Endothelial cell of umbilical vein (primary cell): ENCODE measurements around the gene SMAD9. TPM values are rescaled to one million over a fixed set of nuclear protein-coding genes. Genes with fewer than 3 reads are reported as not detected.

Experiments used
- BruUV-seq: library from RNA; stranded (reverse); fragments of 400-500 nt; replicated peaks from 2 replicates; lab custom pipeline; 2021; lab: Mats Ljungman, UMichigan
- CTCF ChIA-PET: fragments of 300-600, 350-600 bp; sonication (Branson Sonifier 250); formaldehyde crosslinking; loops from one replicate; lab custom pipeline; 2021; ENCODE audit warnings: antibody characterized with exemption, inconsistent platforms; lab: Charles Lee
- POLR2A ChIA-PET: fragments of 300-600, 350-600 bp; sonication (Branson Sonifier 250); formaldehyde crosslinking; loops from one replicate; lab custom pipeline; 2021; ENCODE audit warnings: antibody characterized with exemption, inconsistent platforms; lab: Charles Lee
- DNase-seq: peaks from one replicate; pipeline ENCODE4 v3.0.0-alpha.2; 2011; ENCODE audit warnings: low read depth, low spot score
- FAIRE-seq: peaks from 2 replicates; lab custom pipeline; 2011; peaks lifted over from hg19 to GRCh38; lab: Jason Lieb, UNC
- H2AFZ ChIP-seq: 2 replicates; pipeline ENCODE4 v1.6.0; 2012; ENCODE audit warnings: low read depth, low read length, control low read depth, inconsistent platforms
- H3K27ac ChIP-seq: 2 replicates; pipeline ENCODE4 v1.5.1; 2011; ENCODE audit warnings: low read depth, mild to moderate bottlenecking, control low read depth, low read length, moderate library complexity; ENCODE audit not compliant: insufficient read depth
- H3K27me3 ChIP-seq, 2 experiments: 2 replicates each; pipeline versions ENCODE4 v1.6.0 to v1.6.1; 2011; ENCODE audit warnings: low read length in 2 of 2, mixed read lengths in 1 of 2; ENCODE audit not compliant: control insufficient read depth in 2 of 2, insufficient read depth in 2 of 2
- H3K36me3 ChIP-seq, 2 experiments: 2 replicates in 1 of 2; 3 replicates in 1 of 2; pipeline ENCODE4 v1.5.1; 2011; ENCODE audit warnings: low read length in 2 of 2, mild to moderate bottlenecking in 1 of 2, moderate library complexity in 1 of 2; ENCODE audit not compliant: control insufficient read depth in 2 of 2, insufficient read depth in 2 of 2; ENCODE audit errors: extremely low read depth in 1 of 2
- H3K4me1 ChIP-seq: 3 replicates; pipeline ENCODE4 v1.5.1; 2011; ENCODE audit warnings: mild to moderate bottlenecking, low read length; ENCODE audit not compliant: control insufficient read depth, insufficient read depth; ENCODE audit errors: extremely low read depth
- H3K4me2 ChIP-seq: 2 replicates; pipeline ENCODE4 v1.6.1; 2011; ENCODE audit warnings: low read length, control low read depth, mixed read lengths; ENCODE audit not compliant: insufficient read depth
- H3K4me3 ChIP-seq, 3 experiments: fragments of 200-600 bp in 1 of 3; sonication (generic), shearing (Covaris generic) in 1 of 3; replicated peaks in 1 of 3; 2 replicates each; pipeline ENCODE4 v1.5.1; 2011 to 2016; ENCODE audit warnings: control low read depth in 3 of 3, low read length in 3 of 3, mild to moderate bottlenecking in 2 of 3, inconsistent platforms in 1 of 3, low read depth in 1 of 3, moderate library complexity in 1 of 3; ENCODE audit not compliant: insufficient read depth in 1 of 3
- H3K79me2 ChIP-seq: 2 replicates; pipeline ENCODE4 v1.6.0; 2012; ENCODE audit warnings: low read length, inconsistent platforms; ENCODE audit not compliant: control insufficient read depth, insufficient read depth
- H3K9ac ChIP-seq: replicated peaks from 2 replicates; pipeline ENCODE3; 2011; ENCODE audit warnings: low read length, control low read depth; ENCODE audit not compliant: insufficient read depth; ENCODE audit errors: extremely low read depth
- H3K9me1 ChIP-seq: replicated peaks from 3 replicates; pipeline ENCODE4 v1.6.0; 2011; ENCODE audit warnings: mild to moderate bottlenecking, low read length; ENCODE audit not compliant: control insufficient read depth, insufficient read depth; ENCODE audit errors: extremely low read depth
- H3K9me3 ChIP-seq: replicated peaks from 2 replicates; pipeline ENCODE4 v1.5.1; 2012; ENCODE audit warnings: low read length, inconsistent platforms; ENCODE audit not compliant: control insufficient read depth, insufficient read depth
- H4K20me1 ChIP-seq: replicated peaks from 2 replicates; pipeline ENCODE3; 2011; ENCODE audit warnings: mild to moderate bottlenecking, low read length; ENCODE audit not compliant: control insufficient read depth, insufficient read depth; ENCODE audit errors: extremely low read depth
- EZH2 ChIP-seq: IDR thresholded peaks from 2 replicates; pipeline ENCODE4 v1.6.1; 2012; ENCODE audit warnings: borderline replicate concordance, low read depth, mild to moderate bottlenecking, moderate library complexity, low read length, inconsistent platforms; ENCODE audit not compliant: severe bottlenecking
- FOS ChIP-seq: IDR thresholded peaks from 2 replicates; pipeline ENCODE4 v1.6.1; 2011; ENCODE audit warnings: mild to moderate bottlenecking, low read length, moderate library complexity, borderline replicate concordance; ENCODE audit not compliant: insufficient read depth
- GATA2 ChIP-seq: IDR thresholded peaks from 2 replicates; pipeline ENCODE4 v1.7.0; 2011; ENCODE audit warnings: low read depth, mild to moderate bottlenecking, moderate library complexity, mixed read lengths, low read length; ENCODE audit not compliant: insufficient read length, insufficient read depth
- JUN ChIP-seq: IDR thresholded peaks from 2 replicates; pipeline ENCODE4 v1.6.1; 2011; ENCODE audit warnings: borderline replicate concordance, low read depth; ENCODE audit not compliant: insufficient read length, insufficient read depth
- MYC ChIP-seq: IDR thresholded peaks from one replicate; pipeline ENCODE4 v1.6.1; 2011; ENCODE audit warnings: mild to moderate bottlenecking, low read depth, low read length
- POLR2A ChIP-seq: IDR thresholded peaks from 2 replicates; pipeline ENCODE4 v1.6.1; 2012; ENCODE audit warnings: low read depth, mild to moderate bottlenecking, control low read depth, low read length
- POLR2AphosphoS5 ChIP-seq: IDR thresholded peaks from 2 replicates; pipeline ENCODE4 v1.6.1; 2012; ENCODE audit warnings: low read depth, mild to moderate bottlenecking, control low read depth, low read length, moderate library complexity; ENCODE audit not compliant: insufficient read depth
- dilution Hi-C: fragments of 300-500 bp; cut with MboI; formaldehyde crosslinking; loops from one replicate; pipeline ENCODE4 v1.15.0; 2019; ENCODE audit warnings: low sequenced_read_pairs; ENCODE audit not compliant: extremely low pct_ligation_motif_present
- intact Hi-C: fragments of 100-400 bp; cut with micrococcal nuclease; formaldehyde crosslinking; loops from one replicate; pipeline ENCODE4 v1.10.0; 2022
- polyA plus RNA-seq, 4 experiments: library from polyadenylated mRNA; depleted of rRNA in 3 of 4; stranded (reverse) in 3 of 4; unstranded in 1 of 4; fragments of >200 nt; gene quantifications; 2 replicates each; pipeline versions ENCODE4 v1.2.1 to v1.2.3, GENCODE V29; 2011 to 2012; ENCODE audit warnings: missing spikeins in 1 of 4
- total RNA-seq: library from RNA; stranded (reverse); gene quantifications from 2 replicates; pipeline ENCODE4 v1.2.3, GENCODE V29; 2021
- TF ChIP-seq, protein P1 (sequence below), 2 donors: IDR thresholded peaks; 1 replicate in 1 of 2; 2 replicates in 1 of 2; pipeline ENCODE4 v1.5.1; 2011; ENCODE audit warnings: low read length in 2 of 2, mild to moderate bottlenecking in 2 of 2, moderate library complexity in 2 of 2, control low read depth in 1 of 2, inconsistent platforms in 1 of 2, low read depth in 1 of 2; ENCODE audit not compliant: insufficient read depth in 1 of 2; ENCODE audit errors: extremely low read depth in 1 of 2
- TF ChIP-seq, protein P2 (sequence below): IDR thresholded peaks from 2 replicates; pipeline ENCODE4 v1.6.1; 2011; ENCODE audit not compliant: insufficient read depth, insufficient read length

The SMAD9 gene
- total and polyA plus RNA-seq, 2 donors (not counting 3 experiments of a cell fraction or from before 2014, with no cell fraction given): 2.2 to 4.2 TPM

DNA sequence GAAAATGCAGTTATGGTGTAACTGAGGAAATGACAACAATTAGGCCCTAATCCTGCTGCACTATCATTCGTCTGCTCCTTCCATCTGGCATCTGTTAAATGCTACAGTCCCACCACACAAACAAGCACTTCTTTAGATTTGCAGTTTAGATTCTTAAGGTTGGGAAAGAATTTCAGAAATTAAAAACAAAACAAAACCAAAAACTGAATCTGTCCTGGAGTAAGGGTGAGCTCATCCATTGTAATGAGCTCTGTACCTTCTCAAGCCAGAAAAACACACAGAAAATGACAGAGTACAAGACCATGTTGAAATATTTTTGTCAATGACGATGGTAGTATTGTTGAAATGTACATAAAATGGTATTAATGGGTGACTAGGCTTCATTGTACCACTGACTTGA, 28.3 kb downstream of the SMAD9 start:
- Histone ChIP-seq H3K4me1 (peaks cover 15% of the 10 kb centered on the region), H3K27ac (no peak overlapping the region), H3K27me3 (no peaks in the 10 kb centered on the region), H3K36me3 (no peaks in the 10 kb centered on the region), H2AFZ (no peak overlapping the region), H3K4me2 (no peak overlapping the region), H3K9me1 (no peaks in the 10 kb centered on the region), H3K9ac (no peak overlapping the region), H3K9me3 (no peaks in the 10 kb centered on the region), H4K20me1 (no peaks in the 10 kb centered on the region), H3K4me3 (no peak overlapping the region), H3K79me2 (no peaks in the 10 kb centered on the region)
- FAIRE-seq (no peak), DNase-seq (no peak)
- TF ChIP-seq POLR2A: no peak
- no peak for TF ChIP-seq POLR2AphosphoS5
- no peak for TF ChIP-seq EZH2
- TF ChIP-seq FOS: no peak
- no peak for TF ChIP-seq MYC
- TF ChIP-seq, protein P1, sequence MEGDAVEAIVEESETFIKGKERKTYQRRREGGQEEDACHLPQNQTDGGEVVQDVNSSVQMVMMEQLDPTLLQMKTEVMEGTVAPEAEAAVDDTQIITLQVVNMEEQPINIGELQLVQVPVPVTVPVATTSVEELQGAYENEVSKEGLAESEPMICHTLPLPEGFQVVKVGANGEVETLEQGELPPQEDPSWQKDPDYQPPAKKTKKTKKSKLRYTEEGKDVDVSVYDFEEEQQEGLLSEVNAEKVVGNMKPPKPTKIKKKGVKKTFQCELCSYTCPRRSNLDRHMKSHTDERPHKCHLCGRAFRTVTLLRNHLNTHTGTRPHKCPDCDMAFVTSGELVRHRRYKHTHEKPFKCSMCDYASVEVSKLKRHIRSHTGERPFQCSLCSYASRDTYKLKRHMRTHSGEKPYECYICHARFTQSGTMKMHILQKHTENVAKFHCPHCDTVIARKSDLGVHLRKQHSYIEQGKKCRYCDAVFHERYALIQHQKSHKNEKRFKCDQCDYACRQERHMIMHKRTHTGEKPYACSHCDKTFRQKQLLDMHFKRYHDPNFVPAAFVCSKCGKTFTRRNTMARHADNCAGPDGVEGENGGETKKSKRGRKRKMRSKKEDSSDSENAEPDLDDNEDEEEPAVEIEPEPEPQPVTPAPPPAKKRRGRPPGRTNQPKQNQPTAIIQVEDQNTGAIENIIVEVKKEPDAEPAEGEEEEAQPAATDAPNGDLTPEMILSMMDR (IDR thresholded peaks at IDR 0.05; ENCODE audit: extremely low read depth in 1 of 2, insufficient read depth in 1 of 2, low read depth in 1 of 2, low read length in 2 of 2): no peak
- no peak for TF ChIP-seq JUN
- TF ChIP-seq GATA2: no peak
- TF ChIP-seq, protein P2, sequence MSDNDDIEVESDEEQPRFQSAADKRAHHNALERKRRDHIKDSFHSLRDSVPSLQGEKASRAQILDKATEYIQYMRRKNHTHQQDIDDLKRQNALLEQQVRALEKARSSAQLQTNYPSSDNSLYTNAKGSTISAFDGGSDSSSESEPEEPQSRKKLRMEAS: no peak
- no TSS peak for BruUV-seq
- POLR2A ChIA-PET: no interaction called here
- CTCF ChIA-PET: interaction anchor here (1.0 kb wide), 1 partner anchor 33 kb away, joined by 5 read pairs; no protein-coding TSS in a partner anchor
- dilution Hi-C loops (no loop called here), intact Hi-C loops (no loop called here)
